Renal cortex interstitium (tissue), 11 donors: ENCODE data around the gene SELENOS. TPM values are rescaled to one million over a fixed set of nuclear protein-coding genes. Genes with fewer than 3 reads are reported as not detected.

Experiments used
- DNase-seq, 11 donors: peaks; one replicate each; pipeline ENCODE4 v3.0.0-alpha.2; 2013; ENCODE audit warnings: low read depth in 9 of 11, low spot score in 4 of 11; ENCODE audit errors: extremely low read depth in 1 of 11
- polyA plus RNA-seq, 3 donors: library from polyadenylated mRNA; unstranded; fragments of 120-200 nt; gene quantifications; one replicate each; pipeline ENCODE4 v1.2.1, GENCODE V29; 2013; ENCODE audit not compliant: insufficient read length in 3 of 3

Gene SELENOS
- polyA plus RNA-seq, 3 donors = 58.6 to 67.4 (median 64.1) TPM

GRCh38 chr15:101244036-101244781, 33.1 kb downstream of the SELENOS start:
- DNase-seq = no peak

- no peak for DNase-seq
Measured at GRCh38 chr15:101243420-101243819, 33.9 kb downstream of the SELENOS start.

- DNase-seq = no peak
Measured at GRCh38 chr15:101242999-101243336, 34.3 kb downstream of the SELENOS start.

GRCh38 chr15:101242160-101242998, 34.9 kb downstream of the SELENOS start:
- DNase-seq = no peak

GRCh38 chr15:101240358-101240757, 36.9 kb downstream of the SELENOS start:
- no peak for DNase-seq

GRCh38 chr15:101239724-101240136, 37.6 kb downstream of the SELENOS start:
- no peak for DNase-seq

GRCh38 chr15:101237251-101237650, 40.0 kb downstream of the SELENOS start:
- DNase-seq = no peak

GRCh38 chr15:101233651-101234280, 43.5 kb downstream of the SELENOS start:
- DNase-seq = no peak

- DNase-seq = no peak
Measured at GRCh38 chr15:101232677-101233076, 44.6 kb downstream of the SELENOS start.

- no peak for DNase-seq
Measured at GRCh38 chr15:101228313-101228712, 49.0 kb downstream of the SELENOS start.

- DNase-seq = no peak
Measured at GRCh38 chr15:101225658-101226057, 51.6 kb downstream of the SELENOS start.

Other genes with a start within 250 kb of the SELENOS start
- gene CHSY1, start 25.4 kb downstream of the SELENOS start, polyA plus RNA-seq = 10 to 100 TPM; 46.7 to 50.8 (median 50.0) TPM
- 10 to 100 TPM; 63.9 to 76.3 (median 67.4) TPM for gene SNRPA1, start 17.8 kb upstream of the SELENOS start, polyA plus RNA-seq
- gene PCSK6, start 212.2 kb upstream of the SELENOS start, polyA plus RNA-seq = 1 to 10 TPM; 7.2 to 8.4 (median 8.3) TPM